Activated T-cell treated with anti-CD3 and anti-CD28 coated beads for 1 hour (primary cell): ENCODE data around the gene RNASE12.
"Not testable (repeated sequence)": the region's sequence is repeated elsewhere in the genome, so short reads cannot be mapped to it uniquely, and the experiment has no call there.

Source experiments
- DNase-seq: peaks from one replicate; pipeline ENCODE4 v3.0.0-alpha.2; 2020; ENCODE audit warnings: low read depth

RNASE12 gene

GRCh38 chr14:20580242-20580641 lies 10.9 kb downstream of the RNASE12 start:
- DNase-seq, result no peak

- DNase-seq, result no peak
Measured at GRCh38 chr14:20578784-20579502, 12.2 kb downstream of the RNASE12 start.

DNA sequence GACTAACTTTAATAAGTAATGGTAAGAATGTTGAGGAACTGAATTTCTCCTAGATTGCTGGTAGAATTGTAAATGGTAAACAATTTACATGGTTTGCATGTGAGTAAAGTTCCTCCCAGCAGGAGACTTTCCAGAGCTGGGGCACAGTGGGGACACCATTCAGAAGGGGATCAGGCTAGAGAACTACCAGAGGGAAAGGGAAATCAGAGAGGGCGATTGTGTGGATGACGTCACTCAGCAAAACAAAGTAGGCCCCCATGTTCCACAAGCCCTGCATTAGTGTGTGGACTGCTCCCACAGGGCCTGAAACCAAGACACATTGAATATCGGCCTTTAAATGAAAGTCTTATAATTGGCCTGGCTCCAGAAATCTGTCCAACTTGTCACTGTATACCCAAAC lies 12.9 kb downstream of the RNASE12 start:
- no peak for DNase-seq

DNA sequence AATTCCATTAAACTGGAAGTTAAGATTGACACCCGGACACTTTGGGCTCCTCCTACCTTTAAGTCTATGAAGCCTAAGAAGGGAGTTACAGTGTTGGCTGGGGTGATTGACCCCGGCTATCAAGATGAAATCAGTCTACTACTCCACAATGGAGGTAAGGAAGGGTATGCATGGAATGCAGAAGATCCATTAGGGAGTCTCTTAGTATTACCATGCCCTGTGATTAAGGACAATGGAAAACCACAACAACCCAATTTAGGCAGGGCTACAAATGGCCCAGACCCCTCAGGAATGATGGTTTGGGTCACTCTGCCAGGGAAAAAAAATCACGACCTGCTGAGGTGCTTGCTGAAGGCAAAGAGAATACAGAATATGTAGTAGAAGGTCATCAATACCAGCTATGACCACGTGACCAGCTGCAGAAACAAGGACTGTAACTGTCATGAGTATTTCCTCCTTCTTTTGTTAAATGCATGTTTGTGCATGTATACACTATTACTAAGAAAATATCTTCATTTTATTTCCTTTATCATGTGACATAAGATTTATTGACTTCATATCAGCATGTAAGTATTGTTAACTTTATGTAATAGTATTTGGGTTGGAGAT lies 18.7 kb downstream of the RNASE12 start:
- DNase-seq, result not testable (repeated sequence)

GRCh38 chr14:20570720-20571119 lies 20.5 kb downstream of the RNASE12 start:
- not testable (repeated sequence) for DNase-seq

- not testable (repeated sequence) for DNase-seq
Measured at GRCh38 chr14:20569865-20570264, 21.3 kb downstream of the RNASE12 start.

- no peak for DNase-seq
Measured at GRCh38 chr14:20569066-20569465, 22.1 kb downstream of the RNASE12 start.

DNA sequence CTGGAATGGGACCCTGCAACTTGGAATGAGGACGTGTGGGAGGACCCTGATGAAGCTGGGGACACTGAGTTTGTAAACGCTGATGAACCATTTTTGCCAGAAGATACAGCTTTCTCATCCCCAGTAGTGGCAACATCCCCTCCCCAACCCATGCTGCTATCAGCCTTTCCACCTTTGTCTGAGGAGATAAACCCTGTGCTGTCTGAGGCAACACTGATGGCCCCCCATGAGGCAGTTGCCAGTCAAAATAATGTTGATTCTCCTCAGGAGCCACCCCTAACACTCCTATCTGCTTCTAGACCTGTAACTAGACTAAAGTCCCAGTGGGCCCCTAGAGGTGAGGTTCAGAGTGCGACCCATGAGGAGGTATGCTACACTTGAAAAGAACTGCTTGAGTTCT lies 22.8 kb downstream of the RNASE12 start:
- DNase-seq, result no peak

GRCh38 chr14:20567199-20567598 lies 24.0 kb downstream of the RNASE12 start:
- DNase-seq, result not testable (repeated sequence)

DNA sequence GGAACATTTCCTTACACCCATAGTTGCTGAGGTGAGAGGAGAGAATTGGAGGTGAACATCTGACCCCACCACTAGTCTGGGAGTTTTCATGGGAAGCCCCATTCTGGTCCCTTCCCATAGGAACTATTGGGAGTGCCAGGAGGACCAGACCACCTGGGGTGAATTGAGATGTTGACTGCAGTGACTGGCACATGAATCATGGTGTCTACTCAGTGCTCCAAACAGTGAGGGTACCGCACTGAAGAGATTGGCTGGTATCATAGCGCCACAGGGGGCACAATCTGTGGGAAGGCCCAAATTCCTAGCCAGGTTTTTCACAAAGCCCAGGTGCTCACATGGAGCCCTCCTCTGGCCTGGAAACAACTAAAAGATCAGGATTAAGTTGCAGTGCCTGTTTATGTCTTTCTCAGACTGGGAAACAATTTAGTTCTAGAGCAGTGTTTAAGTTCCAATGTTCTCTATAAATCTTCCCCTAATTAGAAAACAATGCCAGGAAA lies 26.6 kb downstream of the RNASE12 start:
- no peak for DNase-seq

GRCh38 chr14:20563971-20564370 lies 27.2 kb downstream of the RNASE12 start:
- DNase-seq, result no peak

DNA sequence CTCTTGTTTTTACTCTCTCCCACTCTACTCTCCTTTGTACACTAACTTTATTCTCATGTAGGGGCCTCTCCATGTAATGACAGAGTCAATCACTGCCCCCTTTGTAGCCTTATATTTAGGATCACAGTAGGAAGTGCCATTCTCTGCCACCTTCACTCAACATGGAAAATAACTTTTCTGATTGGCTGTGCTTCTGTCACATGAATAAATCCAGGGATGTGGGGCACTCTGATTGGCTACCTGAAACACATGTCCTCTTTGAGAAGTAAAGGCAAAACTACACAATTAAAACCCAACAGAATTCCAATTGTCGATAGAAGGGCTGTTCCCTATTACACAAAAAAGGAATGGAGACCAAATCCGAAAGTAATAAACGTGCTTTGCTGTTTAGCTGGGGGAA lies 30.2 kb downstream of the RNASE12 start, which contains the start of gene RNASE9:
Gene RNASE9 (minus strand): TSS at position 87 of the 400 bp plus-strand sequence.
- no peak for DNase-seq

- DNase-seq, result no peak
Measured at GRCh38 chr14:20559461-20559904, 31.7 kb downstream of the RNASE12 start.

GRCh38 chr14:20557212-20557542 lies 34.0 kb downstream of the RNASE12 start:
- no peak for DNase-seq

- DNase-seq, result no peak
Measured at GRCh38 chr14:20556500-20557211, 34.5 kb downstream of the RNASE12 start.

DNA sequence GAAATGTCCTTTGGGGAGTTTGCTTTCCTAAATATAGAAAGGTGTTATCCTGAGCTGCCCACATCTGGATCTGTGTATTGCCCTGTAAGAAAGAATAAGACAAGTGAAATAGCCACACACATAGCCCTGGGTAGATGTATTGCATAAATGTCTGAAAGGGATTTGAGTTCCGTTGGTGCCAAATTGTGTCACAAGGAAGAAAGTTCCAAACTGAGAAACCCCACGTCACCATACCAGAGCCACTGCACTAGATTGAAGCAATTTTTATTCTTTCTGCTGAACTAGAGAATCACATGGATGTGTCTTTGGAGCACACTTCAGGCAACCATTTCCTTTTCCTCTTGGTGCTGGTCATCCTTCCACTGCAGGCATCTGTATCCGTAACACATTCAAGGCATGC lies 35.3 kb downstream of the RNASE12 start:
- no peak for DNase-seq

GRCh38 chr14:20553024-20553423 lies 38.2 kb downstream of the RNASE12 start:
- DNase-seq, result no peak

DNA sequence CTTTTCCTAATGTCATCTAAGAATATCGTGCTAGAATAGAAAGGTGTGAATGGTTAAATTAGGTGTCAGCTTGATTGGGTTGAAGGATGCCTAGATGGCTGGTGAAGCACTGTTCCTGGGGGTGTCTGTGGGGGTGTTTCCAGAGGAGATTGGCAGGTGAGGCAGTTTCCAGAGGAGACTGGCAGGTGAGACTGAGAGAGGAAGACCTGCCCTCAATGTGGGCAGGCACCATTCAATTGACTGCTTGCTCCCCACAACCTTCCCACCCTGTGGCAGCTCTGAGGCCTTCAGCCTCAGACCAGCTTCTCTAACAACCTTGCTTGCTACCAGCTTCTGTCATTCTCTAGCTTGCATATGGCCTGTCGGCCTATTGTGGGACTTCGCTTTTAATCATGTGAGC lies 39.6 kb downstream of the RNASE12 start:
- no peak for DNase-seq

GRCh38 chr14:20550926-20551325 lies 40.2 kb downstream of the RNASE12 start:
- no peak for DNase-seq

GRCh38 chr14:20548414-20549158 lies 42.6 kb downstream of the RNASE12 start:
- DNase-seq, result no peak

- no peak for DNase-seq
Measured at GRCh38 chr14:20546877-20547276, 44.3 kb downstream of the RNASE12 start.
